ENCODE measurements around the gene SART3.

The SART3 gene

DNA sequence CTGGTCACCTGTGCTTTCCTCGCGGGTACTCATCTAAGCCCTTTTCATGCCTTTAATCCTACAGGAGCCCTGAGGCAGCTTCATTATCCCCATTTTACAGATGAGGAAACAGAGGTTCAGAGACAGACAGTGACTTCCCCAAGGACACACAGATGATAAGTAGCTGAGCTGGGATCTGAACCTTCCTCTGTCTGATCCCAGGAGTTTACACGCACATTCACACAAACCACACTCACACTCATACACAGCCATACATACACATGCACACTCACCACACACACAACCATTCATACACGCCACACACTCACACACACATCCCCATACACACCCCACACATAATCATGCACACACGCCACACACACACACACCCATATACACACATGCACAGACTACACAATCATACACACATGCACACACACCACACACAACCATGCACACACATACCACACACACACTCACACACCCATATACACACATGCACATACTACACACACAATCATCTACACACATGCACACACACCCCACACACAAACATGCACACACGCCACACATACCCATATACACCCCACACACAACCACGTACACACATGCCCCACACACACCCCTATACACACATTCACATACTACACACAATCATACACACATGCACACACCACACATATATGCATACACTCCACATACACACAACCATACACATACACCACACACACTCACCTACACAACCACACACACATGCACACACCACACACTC is 34.2 kb upstream of the SART3 start:
- no peak for TF ChIP-seq CTCF (IDR thresholded peaks at IDR 0.05)

DNA sequence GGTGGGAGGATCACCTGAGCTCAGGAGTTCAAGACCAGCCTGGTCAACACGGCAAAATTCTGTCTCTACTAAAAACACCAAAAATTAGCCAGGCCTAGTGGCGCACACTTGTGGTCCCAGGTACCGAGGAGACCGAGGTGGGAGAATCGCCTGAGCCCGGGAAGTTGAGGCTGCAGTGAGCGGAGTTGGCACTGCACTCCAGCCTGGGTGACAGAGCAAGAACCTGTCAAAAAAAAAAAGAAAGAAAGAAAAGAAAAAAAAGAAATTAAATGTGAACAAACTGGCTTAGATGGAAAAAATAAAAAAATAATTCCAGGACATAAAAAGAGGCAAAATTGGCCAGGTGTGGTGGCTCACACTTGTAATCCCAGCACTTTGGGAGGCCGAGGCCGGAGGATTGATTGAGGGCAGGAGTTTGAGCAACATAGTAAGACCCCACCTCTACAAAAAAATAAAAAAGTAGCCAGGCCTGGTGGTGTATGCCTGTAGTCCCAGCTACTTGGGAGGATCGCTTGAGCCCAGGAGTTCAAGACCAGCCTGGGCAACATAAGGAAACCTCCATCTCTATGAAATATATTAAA is 33.4 kb upstream of the SART3 start:
- TF ChIP-seq CTCF (IDR thresholded peaks at IDR 0.05): no peak

GRCh38 chr12:108592033-108592909 is 31.3 kb upstream of the SART3 start:
- no peak for TF ChIP-seq CTCF (IDR thresholded peaks at IDR 0.05)

DNA sequence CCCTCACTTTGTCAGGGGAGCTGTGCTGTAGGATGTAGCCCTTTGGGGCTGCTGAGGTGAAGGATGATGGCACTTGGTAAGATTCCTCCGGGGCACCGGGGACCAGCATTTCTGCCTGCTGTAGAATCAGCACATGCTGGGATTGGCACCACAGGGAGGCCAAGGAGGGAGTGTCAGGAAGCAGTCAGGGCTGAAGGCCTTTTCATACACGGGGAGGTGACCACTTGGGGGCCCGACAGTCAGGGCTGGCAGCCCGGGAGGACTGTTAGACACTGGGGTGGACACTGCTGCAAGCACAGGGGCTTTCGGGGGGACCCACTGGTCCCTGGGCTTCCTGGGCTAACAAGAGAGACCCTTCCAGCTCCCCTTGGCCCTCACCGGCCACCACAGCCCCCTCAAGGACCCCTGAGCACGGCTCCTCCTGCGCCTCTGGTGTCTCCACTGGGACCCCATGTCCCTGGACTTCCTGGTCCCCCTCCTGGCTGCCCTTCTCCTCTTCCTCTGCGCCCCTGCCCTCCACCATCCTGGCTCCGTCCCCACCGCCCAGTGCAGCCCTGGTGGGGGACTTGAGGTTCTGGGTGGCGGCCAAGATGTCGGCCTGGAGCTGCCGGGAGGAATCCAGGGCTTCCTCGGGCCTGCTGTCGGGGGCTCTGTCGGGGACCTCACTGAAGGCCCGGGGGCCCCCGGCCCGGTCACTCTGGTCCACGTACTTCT is 30.5 kb upstream of the SART3 start:
- no peak for TF ChIP-seq CTCF (IDR thresholded peaks at IDR 0.05)

DNA sequence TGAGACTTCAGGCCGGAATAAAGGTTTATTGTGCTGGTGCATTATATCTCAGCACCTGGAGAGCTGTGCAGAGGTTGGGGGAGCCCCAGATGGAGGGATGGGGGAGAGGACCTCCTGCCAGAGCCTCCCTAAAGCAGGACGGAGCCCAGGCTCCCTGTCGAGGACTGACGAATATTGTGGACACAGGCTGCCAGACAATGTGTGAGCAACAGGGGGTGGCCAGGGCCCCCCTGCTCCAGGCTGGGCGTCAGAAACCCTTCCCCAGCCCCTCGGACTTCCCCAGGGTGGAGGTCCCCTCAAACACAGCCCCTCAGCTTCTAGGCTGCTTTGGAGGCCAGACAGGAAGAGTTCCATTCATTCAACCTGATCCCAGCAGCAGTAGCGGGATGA is 28.9 kb upstream of the SART3 start:
- no peak for TF ChIP-seq CTCF (IDR thresholded peaks at IDR 0.05)

DNA sequence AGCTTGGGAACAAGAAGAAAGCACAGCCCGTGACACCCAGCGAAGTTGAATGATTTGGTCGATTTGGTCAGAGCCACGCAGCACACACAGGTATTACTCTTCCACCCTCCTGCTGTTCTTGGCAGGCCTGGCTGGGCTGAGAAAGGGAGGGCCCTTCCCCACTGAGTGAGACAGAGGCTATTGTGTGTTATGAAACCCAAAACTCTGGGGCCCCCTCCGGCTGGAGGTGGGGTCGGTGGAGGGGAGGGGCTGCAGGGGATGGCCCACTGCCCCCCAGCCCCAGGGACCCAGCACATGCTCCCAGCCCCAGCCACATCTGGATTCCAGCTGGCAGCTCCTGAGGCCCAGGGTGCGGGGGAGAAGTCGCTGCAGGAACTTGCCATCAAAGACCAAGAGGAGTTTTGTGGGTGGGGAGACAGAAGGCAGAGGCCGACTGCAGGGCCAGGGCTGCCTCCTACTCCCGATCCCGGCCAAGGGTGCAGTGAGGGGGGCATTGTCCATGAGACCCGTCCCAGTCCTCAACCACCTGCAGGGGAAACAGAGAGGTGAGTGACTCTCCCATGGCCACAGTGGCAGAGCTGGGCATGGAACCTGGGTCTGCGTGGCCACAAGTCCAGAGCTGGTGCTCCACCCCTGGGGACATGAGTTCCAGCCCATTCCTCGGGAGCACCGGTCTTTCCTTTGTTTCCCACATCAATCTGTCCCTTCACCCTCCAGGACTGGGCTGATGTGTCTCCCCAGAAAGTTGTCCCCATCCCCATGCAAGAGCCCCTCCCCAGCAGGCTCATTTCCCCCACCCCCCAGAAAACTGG is 28.3 kb upstream of the SART3 start:
- no peak for TF ChIP-seq CTCF (IDR thresholded peaks at IDR 0.05)

Measured in LNCAP (cell line).